Thyroid gland (tissue), 4 donors: ENCODE results near the gene ZNF830.
A peak's percentile ranks its signal among the peaks of the same experiment; 100 is the strongest.

ENCODE experiments used
- POLR2A ChIP-seq, 2 donors: fragments of 450-650 bp; IDR thresholded peaks; one replicate each; pipeline ENCODE4 v1.6.1; 2017; ENCODE audit warnings: antibody characterized with exemption in 2 of 2, mild to moderate bottlenecking in 2 of 2, moderate library complexity in 1 of 2
- TF ChIP-seq, protein P1 (sequence below), 6 experiments: fragments of 200-600 bp in 3 of 6; fragments of 450-650 bp in 3 of 6; sonication (generic) in 3 of 6; IDR thresholded peaks; one replicate each; pipeline ENCODE4 v1.5.1; 2016 to 2019; ENCODE audit warnings: antibody characterized with exemption in 6 of 6, mild to moderate bottlenecking in 2 of 6, inconsistent platforms in 1 of 6, moderate library complexity in 1 of 6

GRCh38 chr17:34997355-34997862 lies 36.1 kb downstream of the ZNF830 start:
- TF ChIP-seq, protein P1, sequence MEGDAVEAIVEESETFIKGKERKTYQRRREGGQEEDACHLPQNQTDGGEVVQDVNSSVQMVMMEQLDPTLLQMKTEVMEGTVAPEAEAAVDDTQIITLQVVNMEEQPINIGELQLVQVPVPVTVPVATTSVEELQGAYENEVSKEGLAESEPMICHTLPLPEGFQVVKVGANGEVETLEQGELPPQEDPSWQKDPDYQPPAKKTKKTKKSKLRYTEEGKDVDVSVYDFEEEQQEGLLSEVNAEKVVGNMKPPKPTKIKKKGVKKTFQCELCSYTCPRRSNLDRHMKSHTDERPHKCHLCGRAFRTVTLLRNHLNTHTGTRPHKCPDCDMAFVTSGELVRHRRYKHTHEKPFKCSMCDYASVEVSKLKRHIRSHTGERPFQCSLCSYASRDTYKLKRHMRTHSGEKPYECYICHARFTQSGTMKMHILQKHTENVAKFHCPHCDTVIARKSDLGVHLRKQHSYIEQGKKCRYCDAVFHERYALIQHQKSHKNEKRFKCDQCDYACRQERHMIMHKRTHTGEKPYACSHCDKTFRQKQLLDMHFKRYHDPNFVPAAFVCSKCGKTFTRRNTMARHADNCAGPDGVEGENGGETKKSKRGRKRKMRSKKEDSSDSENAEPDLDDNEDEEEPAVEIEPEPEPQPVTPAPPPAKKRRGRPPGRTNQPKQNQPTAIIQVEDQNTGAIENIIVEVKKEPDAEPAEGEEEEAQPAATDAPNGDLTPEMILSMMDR (IDR thresholded peaks at IDR 0.05) = no peak
- TF ChIP-seq POLR2A (IDR thresholded peaks at IDR 0.05) = peak in 1 of 2 donors; percentile 61
